Measurements from ENCODE around the gene DYSF. TPM values are rescaled to one million over a fixed set of nuclear protein-coding genes. Genes with fewer than 3 reads are reported as not detected.

The DYSF gene
- polyA plus RNA-seq, 4 donors = 15.0 to 18.1 (median 16.3) TPM

- no peak for DNase-seq (ENCODE audit: low read depth in 4 of 4, low spot score in 2 of 4)
Observed at GRCh38 chr2:71547616-71548285, 94.4 kb downstream of the DYSF start.

- DNase-seq (ENCODE audit: low read depth in 4 of 4, low spot score in 2 of 4) = peak in 1 of 4 donors; percentile 32
Observed at GRCh38 chr2:71548646-71549425, 95.5 kb downstream of the DYSF start.

GRCh38 chr2:71550801-71551630 lies 97.7 kb downstream of the DYSF start:
- DNase-seq (ENCODE audit: low read depth in 4 of 4, low spot score in 2 of 4) = no peak

DNA sequence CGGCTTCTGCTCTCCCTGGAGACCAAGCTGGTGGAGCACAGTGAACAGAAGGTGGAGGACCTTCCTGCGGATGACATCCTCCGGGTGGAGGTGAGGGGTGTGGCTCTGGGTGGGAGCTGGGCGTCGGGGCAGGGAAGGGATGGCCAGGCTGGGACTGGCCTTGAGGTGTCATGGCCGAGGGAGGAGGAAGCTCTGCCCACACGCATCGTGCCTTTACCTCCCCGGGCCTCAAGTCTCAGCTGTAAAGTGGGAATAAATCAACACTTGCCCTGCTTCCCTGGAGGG lies 98.2 kb downstream of the DYSF start:
- DNase-seq (ENCODE audit: low read depth in 4 of 4, low spot score in 2 of 4) = no peak

DNA sequence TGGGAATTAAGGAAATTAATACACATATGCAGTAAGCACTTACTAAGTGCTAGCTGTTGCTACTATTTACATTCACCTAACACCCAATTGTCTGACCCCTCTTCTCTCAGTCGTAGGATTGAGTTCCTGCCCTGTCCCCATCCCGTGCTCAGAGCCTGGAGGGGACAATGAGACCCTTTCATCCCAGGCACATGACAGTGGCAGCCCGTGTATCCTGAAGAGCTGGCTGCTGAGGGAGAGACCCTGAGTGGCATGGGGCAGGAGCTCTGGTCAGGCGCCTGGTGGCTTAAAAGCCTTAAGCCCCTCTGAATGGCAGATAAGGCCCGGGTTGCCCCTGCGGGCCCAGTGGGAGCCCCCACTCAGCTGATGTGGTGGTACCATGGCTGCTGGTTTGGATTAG lies 99.0 kb downstream of the DYSF start:
- DNase-seq (ENCODE audit: low read depth in 4 of 4, low spot score in 2 of 4) = no peak

- no peak for DNase-seq (ENCODE audit: low read depth in 4 of 4, low spot score in 2 of 4)
Observed at GRCh38 chr2:71552861-71553301, 99.5 kb downstream of the DYSF start.

DNA sequence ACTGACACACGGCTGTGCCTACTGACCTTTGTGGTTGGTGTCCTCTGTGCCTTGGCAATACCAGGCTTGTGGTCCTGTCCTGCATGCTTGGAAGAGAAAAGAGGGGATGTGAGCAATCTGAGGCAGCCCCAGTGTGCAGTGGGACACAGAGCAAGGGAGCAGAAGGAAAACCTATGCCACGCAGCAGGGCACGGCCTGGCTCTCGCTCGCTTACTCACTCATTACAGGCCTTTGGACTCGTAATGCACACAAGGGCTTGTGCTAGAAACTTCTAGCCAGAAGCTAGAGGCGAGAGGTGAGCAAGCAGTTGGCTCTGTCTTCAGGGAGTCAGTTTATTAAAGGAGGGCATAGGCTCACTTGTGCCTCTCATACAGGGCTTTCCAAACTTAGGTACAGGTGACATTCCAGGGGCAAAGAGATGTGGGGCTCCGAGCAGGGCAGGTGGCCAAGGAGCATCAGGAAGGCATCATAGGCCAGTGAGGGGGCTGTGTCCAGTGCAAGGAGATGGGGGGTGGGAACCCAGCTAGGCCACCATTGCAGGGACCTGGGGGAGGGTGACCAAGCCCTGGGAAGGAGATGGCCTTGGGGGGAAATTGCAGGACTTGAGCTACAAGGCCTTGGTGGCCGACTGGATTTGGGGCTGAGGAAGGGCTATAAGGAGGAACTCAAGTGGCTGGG lies 100.8 kb downstream of the DYSF start:
- DNase-seq (ENCODE audit: low read depth in 4 of 4, low spot score in 2 of 4) = no peak

GRCh38 chr2:71554706-71555056 lies 101.3 kb downstream of the DYSF start:
- DNase-seq (ENCODE audit: low read depth in 4 of 4, low spot score in 2 of 4) = no peak

DNA sequence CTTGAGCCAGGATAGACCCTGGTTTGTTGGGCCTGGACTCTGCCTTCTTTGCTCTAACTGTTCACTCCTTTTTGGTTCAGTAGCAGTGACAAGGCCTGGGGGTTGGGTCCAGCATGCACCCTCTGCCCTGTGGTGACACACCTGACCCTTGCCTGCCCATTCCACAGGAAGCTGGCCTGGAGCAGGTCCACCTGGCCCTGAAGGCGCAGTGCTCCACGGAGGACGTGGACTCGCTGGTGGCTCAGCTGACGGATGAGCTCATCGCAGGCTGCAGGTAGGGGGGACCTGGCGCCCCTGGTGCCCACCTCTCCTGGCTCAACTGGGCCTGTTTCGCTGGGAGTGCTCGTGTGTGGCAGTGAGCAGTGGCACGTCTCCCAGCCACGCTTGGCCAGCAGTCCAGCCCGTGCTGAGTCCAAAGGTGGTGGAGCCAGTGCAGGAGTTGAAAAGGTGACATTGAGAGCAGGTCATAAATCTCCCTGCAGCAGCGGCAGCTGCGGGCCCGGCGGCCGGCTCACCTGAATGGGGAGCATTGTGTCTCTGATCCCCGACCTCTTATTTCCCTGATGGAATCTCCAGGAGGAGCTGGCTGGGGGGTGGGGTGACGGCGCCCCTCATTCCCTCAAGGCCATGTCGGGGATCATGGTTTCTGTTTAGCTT lies 102.6 kb downstream of the DYSF start:
- peak in 1 of 4 donors; percentile 19 for DNase-seq (ENCODE audit: low read depth in 4 of 4, low spot score in 2 of 4)

GRCh38 chr2:71556692-71557250 lies 103.4 kb downstream of the DYSF start:
- DNase-seq (ENCODE audit: low read depth in 4 of 4, low spot score in 2 of 4) = no peak

- DNase-seq (ENCODE audit: low read depth in 4 of 4, low spot score in 2 of 4) = no peak
Observed at GRCh38 chr2:71557321-71557720, 104.0 kb downstream of the DYSF start.

- no peak for DNase-seq (ENCODE audit: low read depth in 4 of 4, low spot score in 2 of 4)
Observed at GRCh38 chr2:71558300-71559051, 105.1 kb downstream of the DYSF start.

GRCh38 chr2:71559080-71559827 lies 105.9 kb downstream of the DYSF start:
- DNase-seq (ENCODE audit: low read depth in 4 of 4, low spot score in 2 of 4) = no peak

DNA sequence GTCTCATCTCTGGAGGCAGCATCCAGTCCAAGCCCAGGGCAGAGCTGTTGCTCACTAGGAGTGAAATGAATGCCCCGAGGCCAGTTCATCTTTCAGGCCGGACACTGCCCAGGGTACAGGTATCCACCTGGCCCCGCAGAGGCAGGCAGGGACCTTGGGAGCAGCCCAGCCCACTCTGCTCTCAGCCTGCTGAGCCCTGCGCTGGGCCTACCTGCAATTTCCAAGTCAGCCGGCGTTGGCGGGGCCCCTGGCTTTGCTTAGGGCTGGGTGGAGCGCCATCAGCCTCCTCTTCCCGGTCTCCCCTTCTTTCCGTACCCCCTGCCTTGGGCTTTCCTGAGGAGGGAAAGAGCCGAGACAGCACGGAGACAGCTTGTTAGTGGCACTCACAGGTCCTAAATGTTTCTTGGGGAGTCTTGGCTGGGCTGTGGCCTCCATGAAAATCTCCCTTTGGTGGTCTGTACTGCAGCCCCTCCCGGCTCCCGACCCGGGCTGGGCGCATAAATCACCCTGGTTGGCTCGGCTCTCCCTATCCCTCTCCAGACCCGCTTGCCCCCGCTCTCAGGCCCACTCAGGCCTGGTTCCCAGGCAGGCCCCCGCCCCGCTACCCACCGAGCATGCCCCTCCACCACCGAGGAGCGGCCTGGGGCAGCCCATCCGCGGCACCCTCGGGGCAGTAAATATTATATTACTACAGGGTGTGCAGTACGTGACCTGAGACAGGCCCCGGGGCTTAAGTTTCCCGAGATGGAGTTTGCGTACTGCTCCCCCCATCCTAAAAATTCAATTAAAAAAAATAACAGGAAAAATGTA lies 106.7 kb downstream of the DYSF start:
- no peak for DNase-seq (ENCODE audit: low read depth in 4 of 4, low spot score in 2 of 4)

DNA sequence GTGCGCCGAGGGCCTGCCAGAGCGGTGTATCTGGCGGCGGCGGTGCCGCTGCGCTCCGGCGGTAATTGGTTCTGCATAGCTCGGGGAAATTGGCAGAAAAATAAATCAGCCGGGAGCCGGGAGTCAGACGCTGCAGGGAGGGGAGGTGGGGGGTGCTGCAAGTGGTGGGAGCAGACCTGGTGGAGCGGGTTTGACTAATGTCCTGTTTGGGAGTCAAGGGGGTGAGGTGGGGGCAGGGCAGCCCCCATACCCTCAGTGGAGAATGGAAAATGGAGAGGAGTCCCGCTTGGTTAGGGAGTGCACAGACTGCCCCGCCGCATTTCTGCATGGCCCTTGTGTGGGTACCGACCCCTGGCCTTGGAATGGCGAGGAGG lies 107.3 kb downstream of the DYSF start:
- peak in 2 of 4 donors; percentile 17 to 55 for DNase-seq (ENCODE audit: low read depth in 4 of 4, low spot score in 2 of 4)

DNA sequence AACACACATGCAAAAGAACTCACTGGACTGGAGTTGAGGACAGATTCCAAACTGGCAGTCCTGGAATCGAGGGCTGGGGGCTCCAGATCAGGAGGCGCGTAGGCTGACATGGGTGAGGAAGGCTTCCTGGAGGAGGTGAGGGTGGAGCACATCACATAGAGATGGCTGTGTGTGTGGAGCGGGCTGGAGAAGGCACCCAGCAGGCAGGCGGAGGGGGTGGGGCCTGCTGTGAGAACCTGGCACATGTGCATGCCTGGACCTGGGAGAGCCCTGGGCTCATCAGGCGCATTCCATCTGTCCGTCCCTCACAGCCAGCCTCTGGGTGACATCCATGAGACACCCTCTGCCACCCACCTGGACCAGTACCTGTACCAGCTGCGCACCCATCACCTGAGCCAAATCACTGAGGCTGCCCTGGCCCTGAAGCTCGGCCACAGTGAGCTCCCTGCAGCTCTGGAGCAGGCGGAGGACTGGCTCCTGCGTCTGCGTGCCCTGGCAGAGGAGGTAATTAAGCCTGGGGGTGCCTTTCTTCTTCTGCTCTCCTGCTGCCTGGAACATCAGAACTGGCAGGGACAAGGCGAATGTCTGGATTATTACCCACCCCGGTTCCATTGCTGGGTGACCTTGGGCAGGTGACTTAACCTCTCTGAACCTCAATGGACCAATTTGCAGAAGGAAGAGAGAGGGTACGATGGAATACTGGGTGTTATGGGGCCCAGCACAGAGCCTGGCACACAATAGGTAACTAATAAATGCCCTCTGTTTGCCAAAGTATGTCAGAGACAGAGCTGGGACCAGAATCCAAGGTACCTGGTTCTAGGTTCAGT lies 108.3 kb downstream of the DYSF start:
- DNase-seq (ENCODE audit: low read depth in 4 of 4, low spot score in 2 of 4) = no peak

- no peak for DNase-seq (ENCODE audit: low read depth in 4 of 4, low spot score in 2 of 4)
Observed at GRCh38 chr2:71562518-71562917, 109.2 kb downstream of the DYSF start.
